Testis (tissue), 3 donors: ENCODE measurements around the gene RAB3IP. TPM values are rescaled to one million over a fixed set of nuclear protein-coding genes. Genes with fewer than 3 reads are reported as not detected.

Source experiments
- DNase-seq: peaks from one replicate; pipeline ENCODE4 v3.0.0-alpha.2; 2019
- H3K27ac ChIP-seq, 2 donors: fragments of 200-600 bp; sonication (generic); one replicate each; pipeline ENCODE4 v1.5.1; 2019
- H3K27me3 ChIP-seq: fragments of 200-600 bp; sonication (generic); one replicate; pipeline ENCODE4 v1.5.1; 2019
- H3K36me3 ChIP-seq: fragments of 200-600 bp; sonication (generic); one replicate; pipeline ENCODE4 v1.5.1; 2017; ENCODE audit warnings: low read depth; ENCODE audit errors: missing control alignments
- H3K4me1 ChIP-seq: fragments of 200-600 bp; sonication (generic); one replicate; pipeline ENCODE4 v1.5.1; 2019
- H3K4me3 ChIP-seq, 2 donors: fragments of 200-600 bp; sonication (generic); one replicate each; pipeline ENCODE4 v1.5.1; 2017 to 2019
- H3K9me3 ChIP-seq: fragments of 200-600 bp; sonication (generic); one replicate; pipeline ENCODE4 v1.5.1; 2017
- POLR2A ChIP-seq: fragments of 450-650 bp; IDR thresholded peaks from one replicate; pipeline ENCODE4 v1.6.1; 2017; ENCODE audit warnings: antibody characterized with exemption, mild to moderate bottlenecking, moderate library complexity
- WGBS, 2 donors: methylation state at CpG; one replicate each; pipeline ENCODE4 v1.1.5; 2018; 5-methylcytosine and 5-hydroxymethylcytosine counted together
- intact Hi-C: fragments of 100-400 bp; cut with DNase I; formaldehyde crosslinking; loops from one replicate; pipeline ENCODE4 v1.15.1; 2023; ENCODE audit warnings: low total_unique reads
- polyA plus RNA-seq: library from polyadenylated mRNA; stranded (reverse); fragments of 350-450 nt; fragmentation: Illumina TruSeq; extraction: RNeasy Lipid Tissue Mini Kit (QIAGEN cat#74804); gene quantifications from one replicate; pipeline ENCODE4 v1.2.3, GENCODE V29; 2014; ENCODE audit warnings: low read depth, low replicate concordance; ENCODE audit not compliant: insufficient read depth
- total RNA-seq, 2 donors: library from RNA; depleted of rRNA; stranded (reverse); fragments of >200 nt; gene quantifications; one replicate each; pipeline ENCODE4 v1.2.3, GENCODE V29; 2016
- TF ChIP-seq, protein P1 (sequence below), 3 experiments: fragments of 450-650 bp in 2 of 3; fragments of 200-600 bp in 1 of 3; sonication (generic) in 1 of 3; IDR thresholded peaks; one replicate each; pipeline ENCODE4 v1.5.1; 2016 to 2019; ENCODE audit warnings: antibody characterized with exemption in 3 of 3, mild to moderate bottlenecking in 2 of 3, moderate library complexity in 1 of 3

RAB3IP gene
- total and polyA plus RNA-seq, 3 donors from 2014 or later, result 50.9 to 133 (median 105) TPM

DNA sequence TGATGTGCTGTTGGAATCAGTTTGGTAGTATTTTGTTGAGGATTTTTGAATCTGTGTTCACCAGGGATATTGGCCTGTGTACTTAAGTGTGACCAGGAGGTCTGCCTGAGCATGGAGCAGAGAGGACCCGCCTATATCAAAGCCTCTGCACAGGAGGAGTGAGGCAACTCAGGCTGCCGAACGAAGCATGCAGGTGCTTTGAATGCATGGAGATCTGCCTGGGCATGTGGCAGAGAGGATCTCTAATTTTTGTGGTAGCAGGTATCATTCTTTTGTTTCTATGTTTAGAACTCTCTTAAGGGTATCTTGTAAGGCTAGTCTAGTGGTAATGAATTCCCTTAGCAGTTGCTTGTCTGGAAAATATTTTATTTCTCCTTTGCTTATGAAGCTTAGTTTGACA lies 26.9 kb downstream of the RAB3IP start:
- H3K27me3 ChIP-seq, result no peaks in the 10 kb centered on the region
- no peak overlapping the region for H3K27ac ChIP-seq
- WGBS, 2 donors, result 95 to 96% methylated on average over 3 of the region's 3 CpGs
- no peaks in the 10 kb centered on the region for H3K9me3 ChIP-seq
- no peak for DNase-seq
- no peaks in the 10 kb centered on the region for H3K4me1 ChIP-seq
- TF ChIP-seq, protein P1, sequence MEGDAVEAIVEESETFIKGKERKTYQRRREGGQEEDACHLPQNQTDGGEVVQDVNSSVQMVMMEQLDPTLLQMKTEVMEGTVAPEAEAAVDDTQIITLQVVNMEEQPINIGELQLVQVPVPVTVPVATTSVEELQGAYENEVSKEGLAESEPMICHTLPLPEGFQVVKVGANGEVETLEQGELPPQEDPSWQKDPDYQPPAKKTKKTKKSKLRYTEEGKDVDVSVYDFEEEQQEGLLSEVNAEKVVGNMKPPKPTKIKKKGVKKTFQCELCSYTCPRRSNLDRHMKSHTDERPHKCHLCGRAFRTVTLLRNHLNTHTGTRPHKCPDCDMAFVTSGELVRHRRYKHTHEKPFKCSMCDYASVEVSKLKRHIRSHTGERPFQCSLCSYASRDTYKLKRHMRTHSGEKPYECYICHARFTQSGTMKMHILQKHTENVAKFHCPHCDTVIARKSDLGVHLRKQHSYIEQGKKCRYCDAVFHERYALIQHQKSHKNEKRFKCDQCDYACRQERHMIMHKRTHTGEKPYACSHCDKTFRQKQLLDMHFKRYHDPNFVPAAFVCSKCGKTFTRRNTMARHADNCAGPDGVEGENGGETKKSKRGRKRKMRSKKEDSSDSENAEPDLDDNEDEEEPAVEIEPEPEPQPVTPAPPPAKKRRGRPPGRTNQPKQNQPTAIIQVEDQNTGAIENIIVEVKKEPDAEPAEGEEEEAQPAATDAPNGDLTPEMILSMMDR (IDR thresholded peaks at IDR 0.05), result no peak
- TF ChIP-seq POLR2A, result no peak
- H3K4me3 ChIP-seq, result no peak overlapping the region
- no peaks in the 10 kb centered on the region for H3K36me3 ChIP-seq
- intact Hi-C loops, result no loop called here

DNA sequence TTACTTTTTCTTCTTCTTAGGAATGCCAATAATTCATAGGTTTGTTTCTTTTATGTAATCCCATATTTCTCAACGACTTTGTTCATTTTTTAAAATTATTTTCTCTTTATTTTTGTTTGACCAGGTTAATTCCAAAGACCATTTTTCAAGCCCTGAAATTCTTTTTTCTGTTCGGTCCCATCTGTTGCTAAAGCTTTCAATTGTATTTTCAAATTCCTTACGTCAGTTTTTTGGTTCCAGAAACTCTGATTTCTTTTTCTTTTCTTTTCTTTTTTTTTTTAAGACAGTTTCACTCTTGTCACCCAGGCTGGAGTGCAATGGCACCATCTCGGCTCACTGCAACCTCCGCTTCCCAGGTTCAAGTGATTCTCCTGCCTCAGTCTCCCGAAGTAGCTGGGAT lies 27.6 kb downstream of the RAB3IP start:
- Histone ChIP-seq H3K36me3 (no peaks in the 10 kb centered on the region), H3K4me3 (no peak overlapping the region), H3K27ac (no peak overlapping the region), H3K4me1 (no peaks in the 10 kb centered on the region), H3K27me3 (no peaks in the 10 kb centered on the region), H3K9me3 (no peaks in the 10 kb centered on the region)
- DNase-seq, result no peak
- TF ChIP-seq, protein P1 (IDR thresholded peaks at IDR 0.05), result no peak
- TF ChIP-seq POLR2A, result no peak
- intact Hi-C loops, result no loop called here
- 92 to 93% methylated on average over 6 of the region's 6 CpGs for WGBS, 2 donors

DNA sequence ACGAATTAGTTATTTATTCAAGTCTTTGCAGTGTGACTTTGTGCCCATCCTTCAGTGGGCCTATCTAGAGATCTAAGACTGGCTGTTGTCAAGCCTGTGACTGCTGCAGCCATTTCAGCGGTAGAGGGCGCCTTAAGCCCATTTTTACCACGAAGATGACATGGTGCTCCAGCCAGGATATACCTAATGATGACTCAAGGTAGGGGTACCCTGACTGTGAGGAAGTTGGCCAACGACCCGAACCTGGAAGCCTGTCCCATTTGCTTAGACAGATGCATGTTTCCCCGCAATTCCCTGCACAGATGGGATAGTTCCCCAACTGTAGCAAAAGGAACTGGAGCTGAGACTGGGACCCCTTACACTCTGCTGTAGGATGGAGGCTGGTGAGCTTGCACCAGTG lies 41.3 kb downstream of the RAB3IP start:
- DNase-seq, result peak; percentile 22
- Histone ChIP-seq H3K9me3 (no peaks in the 10 kb centered on the region), H3K27me3 (no peaks in the 10 kb centered on the region), H3K4me3 (no peak overlapping the region), H3K27ac (no peak overlapping the region), H3K4me1 (no peaks in the 10 kb centered on the region), H3K36me3 (no peaks in the 10 kb centered on the region)
- intact Hi-C loops, result no loop called here
- TF ChIP-seq, protein P1 (IDR thresholded peaks at IDR 0.05), result no peak
- no peak for TF ChIP-seq POLR2A
- 72 to 73% methylated on average over 1 to 7 of the region's 7 CpGs for WGBS, 2 donors

DNA sequence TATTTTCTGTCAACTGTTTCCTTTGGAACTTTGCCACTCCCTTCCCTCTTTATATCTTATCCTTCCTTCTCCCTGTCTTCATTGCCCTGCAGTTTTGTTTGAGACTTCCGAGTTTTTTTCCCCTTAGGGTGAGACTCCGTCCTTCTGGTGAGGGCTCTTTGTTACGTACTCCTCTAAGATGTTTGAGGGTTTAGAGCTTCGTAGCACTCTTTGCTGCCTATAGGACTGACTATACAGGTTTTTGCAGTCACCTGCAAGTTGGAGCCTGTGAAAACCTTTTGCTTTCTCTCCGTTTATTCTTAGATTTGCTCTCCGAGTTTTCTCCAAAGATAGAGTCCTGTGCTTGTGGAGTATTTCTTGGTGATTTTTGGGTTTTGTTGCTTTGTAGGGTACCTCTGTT lies 44.7 kb downstream of the RAB3IP start:
- no peak overlapping the region for H3K4me3 ChIP-seq
- H3K27me3 ChIP-seq, result no peaks in the 10 kb centered on the region
- no peak overlapping the region for H3K27ac ChIP-seq
- 87 to 91% methylated on average over 6 of the region's 6 CpGs for WGBS, 2 donors
- no peaks in the 10 kb centered on the region for H3K4me1 ChIP-seq
- intact Hi-C loops, result no loop called here
- DNase-seq, result no peak
- TF ChIP-seq POLR2A, result no peak
- TF ChIP-seq, protein P1 (IDR thresholded peaks at IDR 0.05), result no peak
- no peaks in the 10 kb centered on the region for H3K9me3 ChIP-seq
- H3K36me3 ChIP-seq, result no peaks in the 10 kb centered on the region

DNA sequence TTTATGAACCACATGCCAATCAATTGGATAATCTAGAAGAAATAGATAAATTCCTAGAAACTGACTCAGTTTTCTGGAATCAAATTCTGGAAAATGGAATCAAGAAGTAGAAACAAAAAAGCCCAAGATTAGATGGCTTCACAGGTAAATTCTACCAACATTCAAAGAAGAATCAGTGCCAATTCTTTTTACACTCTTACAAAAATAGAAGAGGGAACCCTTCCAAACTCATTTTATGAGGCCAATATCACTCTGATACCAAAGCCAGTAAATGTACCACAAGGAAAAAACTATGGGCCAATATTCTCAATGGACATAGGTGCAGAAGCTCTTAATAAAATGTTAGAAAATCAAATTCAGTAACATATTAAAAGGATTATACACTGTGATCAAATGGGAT lies 50.7 kb downstream of the RAB3IP start:
- TF ChIP-seq POLR2A, result no peak
- TF ChIP-seq, protein P1 (IDR thresholded peaks at IDR 0.05), result no peak
- H3K27me3 ChIP-seq, result no peaks in the 10 kb centered on the region
- no peak overlapping the region for H3K4me3 ChIP-seq
- intact Hi-C loops, result no loop called here
- DNase-seq, result no peak
- H3K4me1 ChIP-seq, result no peaks in the 10 kb centered on the region
- no peak overlapping the region for H3K27ac ChIP-seq
- H3K36me3 ChIP-seq, result no peaks in the 10 kb centered on the region
- H3K9me3 ChIP-seq, result no peaks in the 10 kb centered on the region
